ENCODE measurements around the gene MTR.

The MTR gene

GRCh38 chr1:236812334-236813030 is 17.4 kb downstream of the MTR start:
- DNase-seq (ENCODE audit: insufficient read length, low spot score) (no peak), FAIRE-seq (no peak)
- TF ChIP-seq SPI1 (IDR thresholded peaks at IDR 0.05; ENCODE audit: low read depth, low read length): no peak
- TF ChIP-seq TAF1 (IDR thresholded peaks at IDR 0.05; ENCODE audit: low read depth, low read length): no peak
- TF ChIP-seq PAX5 (IDR thresholded peaks at IDR 0.05; ENCODE audit: insufficient read depth, low read length, severe bottlenecking): no peak
- TF ChIP-seq POLR2A (IDR thresholded peaks at IDR 0.05; ENCODE audit: low read depth, low read length): no peak
- no peak for TF ChIP-seq POU2F2 (IDR thresholded peaks at IDR 0.05; ENCODE audit: low read depth, low read length)
- no peak for TF ChIP-seq POLR2AphosphoS5 (IDR thresholded peaks at IDR 0.05; ENCODE audit: low read depth, low read length)

DNA sequence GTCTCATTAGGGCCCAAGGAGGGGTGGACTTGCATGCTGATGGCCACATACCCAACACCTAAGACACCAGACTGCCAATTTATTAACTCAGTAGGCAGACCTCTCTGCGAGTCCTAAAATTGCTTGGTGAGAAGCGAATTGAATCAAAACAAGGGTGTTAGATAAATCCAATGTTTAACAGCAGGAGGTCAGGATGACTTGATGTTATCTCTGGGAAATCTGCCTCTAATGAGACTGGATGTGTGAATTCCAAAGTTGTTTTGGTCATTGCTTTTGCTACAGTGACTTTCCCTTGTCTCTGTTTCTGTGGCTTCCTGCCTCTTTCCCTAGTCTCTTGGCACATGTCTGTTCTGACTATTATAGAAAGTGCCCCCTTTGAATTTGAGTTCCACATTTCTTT is 20.8 kb downstream of the MTR start:
- no peak for DNase-seq (ENCODE audit: insufficient read length, low spot score)
- no peak for TF ChIP-seq POU2F2 (IDR thresholded peaks at IDR 0.05; ENCODE audit: low read depth, low read length)
- TF ChIP-seq POLR2A (IDR thresholded peaks at IDR 0.05; ENCODE audit: low read depth, low read length): no peak
- TF ChIP-seq PAX5 (IDR thresholded peaks at IDR 0.05; ENCODE audit: insufficient read depth, low read length, severe bottlenecking): no peak
- no peak for TF ChIP-seq TAF1 (IDR thresholded peaks at IDR 0.05; ENCODE audit: low read depth, low read length)
- TF ChIP-seq SPI1 (IDR thresholded peaks at IDR 0.05; ENCODE audit: low read depth, low read length): no peak
- no peak for TF ChIP-seq POLR2AphosphoS5 (IDR thresholded peaks at IDR 0.05; ENCODE audit: low read depth, low read length)
- no peak for FAIRE-seq

DNA sequence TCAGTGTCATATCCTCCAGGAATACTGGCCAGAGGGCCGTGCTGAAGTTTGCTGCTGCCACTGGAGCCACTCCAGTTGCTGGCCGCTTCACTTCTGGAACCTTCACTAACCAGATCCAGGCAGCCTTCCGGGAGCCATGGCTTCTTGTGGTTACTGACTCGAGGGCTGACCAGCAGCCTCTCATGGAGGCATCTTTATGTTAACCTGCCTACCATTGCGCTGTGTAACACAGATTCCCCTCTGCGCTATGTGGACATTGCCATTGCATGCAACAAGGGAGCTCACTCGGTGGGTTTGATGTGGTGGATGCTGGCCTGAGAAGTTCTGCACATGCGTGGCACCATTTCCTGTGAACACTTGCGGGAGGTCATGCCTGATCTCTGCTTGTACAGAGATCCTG is 24.8 kb downstream of the MTR start:
- FAIRE-seq: no peak
- TF ChIP-seq TAF1 (IDR thresholded peaks at IDR 0.05; ENCODE audit: low read depth, low read length): no peak
- TF ChIP-seq POU2F2 (IDR thresholded peaks at IDR 0.05; ENCODE audit: low read depth, low read length): no peak
- no peak for TF ChIP-seq SPI1 (IDR thresholded peaks at IDR 0.05; ENCODE audit: low read depth, low read length)
- no peak for TF ChIP-seq PAX5 (IDR thresholded peaks at IDR 0.05; ENCODE audit: insufficient read depth, low read length, severe bottlenecking)
- no peak for TF ChIP-seq POLR2A (IDR thresholded peaks at IDR 0.05; ENCODE audit: low read depth, low read length)
- TF ChIP-seq POLR2AphosphoS5 (IDR thresholded peaks at IDR 0.05; ENCODE audit: low read depth, low read length): no peak
- DNase-seq (ENCODE audit: insufficient read length, low spot score): no peak

- DNase-seq (ENCODE audit: insufficient read length, low spot score) (no peak), FAIRE-seq (no peak)
- TF ChIP-seq SPI1 (IDR thresholded peaks at IDR 0.05; ENCODE audit: low read depth, low read length): no peak
- TF ChIP-seq POU2F2 (IDR thresholded peaks at IDR 0.05; ENCODE audit: low read depth, low read length): no peak
- TF ChIP-seq PAX5 (IDR thresholded peaks at IDR 0.05; ENCODE audit: insufficient read depth, low read length, severe bottlenecking): no peak
- TF ChIP-seq POLR2A (IDR thresholded peaks at IDR 0.05; ENCODE audit: low read depth, low read length): no peak
- TF ChIP-seq POLR2AphosphoS5 (IDR thresholded peaks at IDR 0.05; ENCODE audit: low read depth, low read length): no peak
- no peak for TF ChIP-seq TAF1 (IDR thresholded peaks at IDR 0.05; ENCODE audit: low read depth, low read length)
Observed at GRCh38 chr1:236821091-236821627, 26.1 kb downstream of the MTR start.

- TF ChIP-seq TAF1 (IDR thresholded peaks at IDR 0.05; ENCODE audit: low read depth, low read length): no peak
- no peak for TF ChIP-seq POLR2AphosphoS5 (IDR thresholded peaks at IDR 0.05; ENCODE audit: low read depth, low read length)
- TF ChIP-seq POLR2A (IDR thresholded peaks at IDR 0.05; ENCODE audit: low read depth, low read length): no peak
- no peak for TF ChIP-seq SPI1 (IDR thresholded peaks at IDR 0.05; ENCODE audit: low read depth, low read length)
- no peak for TF ChIP-seq PAX5 (IDR thresholded peaks at IDR 0.05; ENCODE audit: insufficient read depth, low read length, severe bottlenecking)
- no peak for TF ChIP-seq POU2F2 (IDR thresholded peaks at IDR 0.05; ENCODE audit: low read depth, low read length)
- no peak for FAIRE-seq
- no peak for DNase-seq (ENCODE audit: insufficient read length, low spot score)
Observed at GRCh38 chr1:236823559-236823958, 28.5 kb downstream of the MTR start.

- no peak for FAIRE-seq
- DNase-seq (ENCODE audit: insufficient read length, low spot score): no peak
- TF ChIP-seq PAX5 (IDR thresholded peaks at IDR 0.05; ENCODE audit: insufficient read depth, low read length, severe bottlenecking) (no peak), POU2F2 (IDR thresholded peaks at IDR 0.05; ENCODE audit: low read depth, low read length) (no peak), SPI1 (IDR thresholded peaks at IDR 0.05; ENCODE audit: low read depth, low read length) (no peak), TAF1 (IDR thresholded peaks at IDR 0.05; ENCODE audit: low read depth, low read length) (no peak), POLR2A (IDR thresholded peaks at IDR 0.05; ENCODE audit: low read depth, low read length) (no peak), POLR2AphosphoS5 (IDR thresholded peaks at IDR 0.05; ENCODE audit: low read depth, low read length) (no peak)
Observed at GRCh38 chr1:236829085-236829484, 34.0 kb downstream of the MTR start.

DNA sequence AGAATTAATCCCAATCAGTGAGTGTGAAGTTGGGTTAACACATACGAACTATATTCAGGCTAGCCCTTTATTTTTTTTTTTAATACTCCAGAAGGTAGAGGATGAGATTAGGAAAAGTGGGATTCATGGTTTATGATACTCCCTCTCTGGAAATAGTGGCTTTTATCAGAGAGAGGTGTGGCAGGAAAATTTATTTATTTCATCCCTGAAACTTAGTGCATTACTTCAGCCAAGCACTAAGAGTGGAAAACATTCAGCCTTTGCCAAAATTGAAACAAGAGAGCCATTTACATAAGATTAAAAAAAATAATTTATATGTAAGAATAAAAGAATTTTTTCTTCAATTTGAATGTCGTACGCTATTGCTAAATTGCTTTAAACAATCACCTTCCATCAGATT is 35.0 kb downstream of the MTR start:
- no peak for FAIRE-seq

DNA sequence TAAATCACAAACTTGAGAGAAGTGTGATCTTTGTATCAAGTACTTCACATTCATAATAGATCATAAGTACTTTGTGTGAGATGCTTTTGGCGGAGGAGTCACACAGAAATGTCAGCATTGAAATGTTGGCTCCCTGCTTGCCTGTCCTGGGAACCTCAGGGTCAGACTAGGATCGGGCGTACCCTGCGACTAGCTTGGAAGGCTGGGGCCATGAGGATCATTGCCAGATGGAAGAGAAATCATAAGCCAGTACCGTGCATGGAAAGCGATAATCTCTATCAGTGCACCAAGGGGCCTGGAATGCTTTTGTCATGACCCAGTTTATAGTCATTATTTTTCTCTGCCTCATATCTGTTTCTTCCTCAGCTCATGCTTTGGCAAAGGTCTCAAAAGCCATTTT is 35.5 kb downstream of the MTR start:
- DNase-seq (ENCODE audit: insufficient read length, low spot score): no peak
- TF ChIP-seq POU2F2 (IDR thresholded peaks at IDR 0.05; ENCODE audit: low read depth, low read length) (no peak), POLR2AphosphoS5 (IDR thresholded peaks at IDR 0.05; ENCODE audit: low read depth, low read length) (no peak), POLR2A (IDR thresholded peaks at IDR 0.05; ENCODE audit: low read depth, low read length) (no peak), SPI1 (IDR thresholded peaks at IDR 0.05; ENCODE audit: low read depth, low read length) (no peak), TAF1 (IDR thresholded peaks at IDR 0.05; ENCODE audit: low read depth, low read length) (no peak), PAX5 (IDR thresholded peaks at IDR 0.05; ENCODE audit: insufficient read depth, low read length, severe bottlenecking) (no peak)
- FAIRE-seq: no peak

More for the DNA sequence above, 35.0 kb downstream of the MTR start:
- DNase-seq (ENCODE audit: insufficient read length, low spot score): no peak
- no peak for TF ChIP-seq PAX5 (IDR thresholded peaks at IDR 0.05; ENCODE audit: insufficient read depth, low read length, severe bottlenecking)
- TF ChIP-seq POLR2A (IDR thresholded peaks at IDR 0.05; ENCODE audit: low read depth, low read length): no peak

GRCh38 chr1:236833575-236833974 is 38.5 kb downstream of the MTR start:
- FAIRE-seq: no peak
- no peak for DNase-seq (ENCODE audit: insufficient read length, low spot score)
- TF ChIP-seq POLR2A (IDR thresholded peaks at IDR 0.05; ENCODE audit: low read depth, low read length): no peak
- TF ChIP-seq POLR2AphosphoS5 (IDR thresholded peaks at IDR 0.05; ENCODE audit: low read depth, low read length): no peak
- TF ChIP-seq SPI1 (IDR thresholded peaks at IDR 0.05; ENCODE audit: low read depth, low read length): no peak
- no peak for TF ChIP-seq POU2F2 (IDR thresholded peaks at IDR 0.05; ENCODE audit: low read depth, low read length)
- TF ChIP-seq PAX5 (IDR thresholded peaks at IDR 0.05; ENCODE audit: insufficient read depth, low read length, severe bottlenecking): no peak
- TF ChIP-seq TAF1 (IDR thresholded peaks at IDR 0.05; ENCODE audit: low read depth, low read length): no peak

Data from GM12891 (cell line).